Hepatocyte (in vitro differentiated cells): ENCODE results near the gene R3HDM4.

Experiments
- CTCF ChIP-seq: fragments of 200-600 bp; sonication (generic); IDR thresholded peaks from 2 replicates; pipeline ENCODE4 v1.5.1; 2016; ENCODE audit warnings: antibody characterized with exemption, mild to moderate bottlenecking; ENCODE audit not compliant: poor library complexity
- EZH2 ChIP-seq: fragments of 200-600 bp; sonication (generic); IDR thresholded peaks from 2 replicates; pipeline ENCODE4 v1.6.1; 2016; ENCODE audit warnings: antibody characterized with exemption, mild to moderate bottlenecking, borderline replicate concordance

- TF ChIP-seq CTCF = no peak
- no peak for TF ChIP-seq EZH2
Observed at GRCh38 chr19:920051-920864, 7.2 kb upstream of the R3HDM4 start.
